ENCODE results near the gene EIF4G1.

Gene EIF4G1

DNA sequence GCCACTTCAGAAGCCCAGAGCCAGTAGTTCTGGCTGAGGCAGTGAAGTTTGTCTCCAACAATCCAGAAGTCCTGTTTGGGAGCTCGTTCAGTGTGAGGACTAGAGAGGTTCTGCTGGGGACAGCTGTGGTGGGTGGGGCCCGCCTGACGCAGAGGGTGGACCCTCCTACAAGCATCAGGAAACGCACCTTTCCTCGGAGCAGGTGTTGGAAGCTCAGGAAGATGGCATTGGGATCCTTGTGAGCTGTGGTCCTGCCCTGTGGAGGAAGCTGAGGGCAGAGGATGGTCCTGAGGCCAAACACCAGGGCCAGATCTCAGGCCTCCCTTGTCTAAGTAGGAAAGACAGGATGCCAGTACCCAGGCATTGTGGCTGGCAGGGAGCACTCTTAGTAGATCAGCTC is 58.5 kb downstream of the EIF4G1 start:
- DNase-seq = no peak

DNA sequence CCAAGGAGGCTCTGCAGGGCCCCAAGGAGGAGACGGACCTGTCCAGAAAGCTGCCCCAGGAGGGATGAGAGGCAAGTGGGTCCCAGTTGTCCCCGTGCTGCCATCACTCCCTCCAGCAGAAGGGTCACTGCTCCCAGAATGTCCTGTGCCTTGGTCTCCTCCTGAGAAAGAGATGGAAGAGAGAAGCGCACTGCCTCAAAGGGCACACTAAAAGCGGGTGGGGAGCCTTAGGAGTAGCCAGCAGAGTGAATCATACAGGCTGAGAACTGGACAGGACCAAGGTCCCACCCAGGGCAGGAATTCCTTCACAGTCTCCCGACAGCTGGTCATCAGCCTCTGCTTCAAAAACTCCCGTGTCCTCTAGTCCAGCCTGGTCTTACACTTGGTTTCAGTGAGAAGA is 59.0 kb downstream of the EIF4G1 start:
- no peak for DNase-seq

DNA sequence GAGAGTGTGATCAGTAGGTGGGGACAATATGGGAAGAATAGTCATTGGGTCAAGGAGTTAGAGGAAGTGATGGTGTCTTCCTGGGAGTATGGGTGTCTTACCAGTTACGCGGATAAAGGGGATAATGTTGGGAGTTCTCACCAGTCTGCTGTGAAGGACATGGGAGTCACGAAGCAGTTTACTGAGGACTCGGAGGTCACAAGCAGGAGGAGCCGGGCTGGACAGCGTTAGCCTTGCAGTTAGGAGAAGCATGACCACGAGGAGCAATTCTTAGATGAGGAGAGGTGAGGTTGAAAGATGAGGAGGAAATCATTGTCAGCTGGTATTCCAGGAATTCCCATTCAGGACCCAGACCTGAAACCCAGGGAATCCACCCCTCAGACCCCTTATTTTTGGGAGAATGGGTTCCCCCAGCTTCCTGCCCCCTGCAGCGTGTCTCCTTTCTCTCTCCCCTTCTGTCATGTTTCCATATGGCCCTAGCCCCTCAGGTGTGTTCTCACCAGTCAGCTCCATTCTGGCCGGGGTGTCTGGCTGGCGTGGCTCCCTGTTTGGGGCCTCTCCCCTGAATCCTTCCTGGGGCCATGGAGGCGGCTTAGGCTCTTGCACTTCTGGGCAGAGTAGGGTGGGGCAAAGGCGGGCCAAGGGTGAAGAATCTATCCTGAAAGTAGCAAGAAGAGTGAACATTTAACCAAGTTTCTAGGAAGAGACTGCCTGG is 61.5 kb downstream of the EIF4G1 start:
- no peak for DNase-seq

GRCh38 chr3:184377374-184377773 is 63.0 kb downstream of the EIF4G1 start:
- DNase-seq = no peak

- no peak for DNase-seq
These were observed 63.6 kb downstream of the EIF4G1 start, which contains the start of gene THPO for GRCh38 chr3:184377882-184378445. TSS of gene THPO (minus strand) at chr3:184378207. CDS start at chr3:184376259, 1,948 bp downstream.

DNA sequence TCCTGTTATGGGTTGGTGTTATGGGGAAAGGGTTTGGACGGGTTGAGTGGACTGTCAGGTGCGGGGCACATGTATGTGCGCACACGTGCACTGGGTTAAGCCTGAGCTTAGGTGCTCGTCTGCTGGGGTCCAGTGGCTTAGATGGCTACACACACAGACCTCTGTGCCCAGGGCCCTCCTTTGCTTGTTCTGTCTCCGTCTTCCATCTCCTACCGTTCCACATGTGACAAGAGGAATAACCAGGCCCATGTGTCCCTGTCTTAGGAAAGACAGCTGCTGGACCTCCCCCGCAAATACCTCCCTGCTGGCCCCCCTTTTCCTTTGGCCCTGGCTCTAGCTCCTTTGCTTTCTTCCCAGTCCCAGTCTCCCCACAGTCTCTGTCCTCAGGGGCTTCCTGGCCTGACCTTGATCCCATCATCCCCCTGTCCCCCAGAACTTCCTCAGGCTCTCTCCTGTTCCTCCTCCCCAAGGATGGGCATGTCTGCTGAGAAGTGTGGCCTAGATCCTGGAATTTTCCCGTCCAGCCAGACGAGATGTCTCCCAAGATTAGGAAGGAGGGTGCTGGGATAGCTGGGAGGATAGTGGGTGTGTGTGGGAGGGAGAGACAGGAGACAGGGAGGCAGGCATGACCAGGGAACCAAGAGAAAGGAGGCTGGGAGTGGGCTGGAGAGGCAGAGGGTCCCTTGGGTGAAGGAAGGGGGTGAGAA is 64.4 kb downstream of the EIF4G1 start:
- DNase-seq = no peak

GRCh38 chr3:184379358-184380184 is 65.2 kb downstream of the EIF4G1 start, which contains the start of gene CHRD:
TSS of gene CHRD (plus strand) at chr3:184380054. CDS start at chr3:184380319, 265 bp downstream.
- DNase-seq = no peak

GRCh38 chr3:184380185-184380626 is 65.8 kb downstream of the EIF4G1 start:
- peak; percentile 44 for DNase-seq

GRCh38 chr3:184380627-184381260 is 66.3 kb downstream of the EIF4G1 start:
- peak; percentile 43 for DNase-seq

- DNase-seq = no peak
These were observed 67.1 kb downstream of the EIF4G1 start for GRCh38 chr3:184381261-184382224.

DNA sequence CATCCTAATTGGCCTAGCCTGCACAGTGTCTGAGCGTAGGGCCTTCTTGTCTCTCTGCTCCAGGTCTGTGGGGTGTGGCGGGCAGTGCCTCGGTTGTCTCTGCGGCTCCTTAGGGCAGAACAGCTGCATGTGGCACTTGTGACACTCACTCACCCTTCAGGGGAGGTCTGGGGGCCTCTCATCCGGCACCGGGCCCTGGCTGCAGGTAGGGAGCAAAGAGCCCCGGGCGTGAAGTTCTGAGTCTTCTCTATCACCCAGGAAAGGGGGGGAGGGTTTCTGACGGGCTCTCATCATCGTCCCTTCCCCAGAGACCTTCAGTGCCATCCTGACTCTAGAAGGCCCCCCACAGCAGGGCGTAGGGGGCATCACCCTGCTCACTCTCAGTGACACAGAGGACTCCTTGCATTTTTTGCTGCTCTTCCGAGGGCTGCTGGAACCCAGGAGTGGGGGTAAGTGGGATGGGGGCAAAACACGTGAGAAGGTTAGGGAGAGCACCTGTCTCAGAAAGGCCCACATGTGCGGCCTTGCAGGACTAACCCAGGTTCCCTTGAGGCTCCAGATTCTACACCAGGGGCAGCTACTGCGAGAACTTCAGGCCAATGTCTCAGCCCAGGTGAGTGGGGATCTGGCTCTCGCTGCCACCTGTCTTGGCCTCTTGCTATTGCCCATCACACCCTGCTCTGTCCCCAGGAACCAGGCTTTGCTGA is 68.1 kb downstream of the EIF4G1 start:
- no peak for DNase-seq

DNA sequence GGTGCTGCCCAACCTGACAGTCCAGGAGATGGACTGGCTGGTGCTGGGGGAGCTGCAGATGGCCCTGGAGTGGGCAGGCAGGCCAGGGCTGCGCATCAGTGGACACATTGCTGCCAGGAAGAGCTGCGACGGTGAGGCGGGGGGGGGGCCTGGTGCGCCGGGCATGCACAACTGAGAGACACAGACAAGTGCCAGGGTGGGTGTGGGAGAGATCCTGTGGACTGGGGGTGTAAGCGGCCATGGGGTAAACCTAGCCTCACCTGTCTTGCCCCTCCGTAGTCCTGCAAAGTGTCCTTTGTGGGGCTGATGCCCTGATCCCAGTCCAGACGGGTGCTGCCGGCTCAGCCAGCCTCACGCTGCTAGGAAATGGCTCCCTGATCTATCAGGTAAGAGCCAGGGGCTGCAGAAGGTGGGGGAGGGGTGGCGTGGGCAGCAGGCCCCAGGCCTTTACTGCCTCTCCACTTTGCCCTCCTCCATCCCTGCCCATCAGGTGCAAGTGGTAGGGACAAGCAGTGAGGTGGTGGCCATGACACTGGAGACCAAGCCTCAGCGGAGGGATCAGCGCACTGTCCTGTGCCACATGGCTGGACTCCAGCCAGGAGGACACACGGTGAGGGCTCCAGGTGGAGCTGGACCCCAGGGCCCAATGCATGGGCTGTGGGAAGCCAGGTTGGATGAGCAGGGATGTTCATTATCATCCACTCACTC is 68.8 kb downstream of the EIF4G1 start:
- DNase-seq = no peak

DNA sequence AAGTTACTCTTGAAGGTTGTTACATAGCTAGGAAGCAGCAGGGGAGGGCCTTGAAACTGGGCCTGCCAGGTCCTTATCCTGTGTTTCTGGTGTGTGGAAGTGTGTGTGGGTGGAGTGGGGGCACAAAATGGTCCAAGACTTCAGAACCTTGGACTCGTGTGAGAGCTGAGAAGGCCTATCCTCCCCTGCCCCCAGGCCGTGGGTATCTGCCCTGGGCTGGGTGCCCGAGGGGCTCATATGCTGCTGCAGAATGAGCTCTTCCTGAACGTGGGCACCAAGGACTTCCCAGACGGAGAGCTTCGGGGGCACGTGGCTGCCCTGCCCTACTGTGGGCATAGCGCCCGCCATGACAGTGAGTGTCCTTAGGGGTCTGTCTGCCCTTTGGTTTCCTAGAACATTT is 69.9 kb downstream of the EIF4G1 start:
- no peak for DNase-seq

Measured in activated T-cell treated with anti-CD3 and anti-CD28 coated beads, Interleukin-2, amount 50 U/mL, for 1 hour (primary cell).